K562 (cell line): ENCODE data around the gene DNAJC11. TPM values are rescaled to one million over a fixed set of nuclear protein-coding genes. Genes with fewer than 3 reads are reported as not detected.
A peak's percentile ranks its signal among the peaks of the same experiment; 100 is the strongest.

ENCODE experiments used
- CBFA2T2 ChIP-seq: fragments of 450-650 bp; conservative IDR thresholded peaks from 2 replicates; pipeline ENCODE4 v1.6.1; 2017; ENCODE audit warnings: mild to moderate bottlenecking
- CBX1 ChIP-seq: sonication (generic); IDR thresholded peaks from 2 replicates; pipeline ENCODE4 v1.6.1; 2016; ENCODE audit warnings: antibody characterized with exemption, low read depth, mild to moderate bottlenecking
- CREBBP ChIP-seq: IDR thresholded peaks from one replicate; pipeline ENCODE4 v1.6.1; 2012; ENCODE audit warnings: low read depth, mild to moderate bottlenecking, control low read depth, inconsistent platforms, low read length
- DPF2 ChIP-seq: fragments of 450-650 bp; IDR thresholded peaks from 2 replicates; pipeline ENCODE4 v1.6.1; 2016
- IRF2 ChIP-seq: sonication (generic); formaldehyde crosslinking; IDR thresholded peaks from 2 replicates; pipeline ENCODE4 v1.8.1; 2022; ENCODE audit warnings: mild to moderate bottlenecking, missing genetic modification reagents
- LEF1 ChIP-seq: fragments of 450-650 bp; IDR thresholded peaks from 2 replicates; pipeline ENCODE4 v1.6.1; 2016; ENCODE audit warnings: mild to moderate bottlenecking
- MEF2D ChIP-seq: conservative IDR thresholded peaks from 2 replicates; pipeline ENCODE4 v1.6.1; 2016; ENCODE audit warnings: low read depth, missing genetic modification characterization, missing compliant biosample characterization
- MTA2 ChIP-seq: fragments of 450-650 bp; IDR thresholded peaks from 2 replicates; pipeline ENCODE4 v1.6.1; 2016; ENCODE audit warnings: low read depth
- PPARD ChIP-seq: fragments of 250-450 bp; sonication (Bioruptor Pico); IDR thresholded peaks from 2 replicates; pipeline ENCODE4 v1.8.0; 2022; ENCODE audit warnings: inconsistent platforms, mild to moderate bottlenecking, moderate library complexity
- SMARCE1 ChIP-seq: fragments of 450-650 bp; IDR thresholded peaks from 2 replicates; pipeline ENCODE4 v1.7.1; 2016; ENCODE audit warnings: mild to moderate bottlenecking
- SOX6 ChIP-seq: fragments of 450-650 bp; IDR thresholded peaks from 2 replicates; pipeline ENCODE4 v1.6.1; 2014; ENCODE audit warnings: mild to moderate bottlenecking
- TAL1 ChIP-seq: fragments of 450-650 bp; IDR thresholded peaks from 2 replicates; pipeline ENCODE4 v1.6.1; 2016; ENCODE audit warnings: mild to moderate bottlenecking
- ZBTB40 ChIP-seq, 2 experiments: fragments of 450-650 bp in 1 of 2; sonication (generic) in 1 of 2; formaldehyde crosslinking in 1 of 2; IDR thresholded peaks; 2 replicates each; pipeline versions ENCODE4 v1.7.1 to v1.9.0; 2016 to 2022; ENCODE audit warnings: inconsistent platforms in 1 of 2, mild to moderate bottlenecking in 1 of 2, missing genetic modification reagents in 1 of 2
- ZNF561 ChIP-seq: fragments of 450-650 bp; formaldehyde crosslinking; conservative IDR thresholded peaks from 2 replicates; pipeline ENCODE4 v1.4.0; 2020; ENCODE audit warnings: mild to moderate bottlenecking, moderate library complexity
- polyA plus RNA-seq, 8 experiments: library from polyadenylated mRNA; depleted of rRNA in 4 of 8; stranded (reverse) in 5 of 8; unstranded in 3 of 8; fragments of >200 nt; fragmentation: Nextera tagmentation in 2 of 8; fragmentation: Illumina TruSeq in 1 of 8; extraction: Ambion mirVana in 2 of 8; extraction: Trizol in 1 of 8; gene quantifications; 2 replicates each; pipeline versions ENCODE4 v1.2.1 to v1.2.3, GENCODE V29; 2011 to 2014; ENCODE audit warnings: inconsistent platforms in 1 of 8, missing spikeins in 1 of 8
- total RNA-seq, 7 experiments: library from RNA; depleted of rRNA in 6 of 7; stranded (reverse); fragments of >200 nt in 6 of 7; fragmentation: Illumina TruSeq in 2 of 7; extraction: Trizol in 2 of 7; gene quantifications; 2 replicates each; pipeline versions ENCODE4 v1.2.1 to v1.2.3, GENCODE V29; 2011 to 2021; ENCODE audit warnings: low replicate concordance in 1 of 7
- TF ChIP-seq, protein P1 (sequence below): fragments of 450-650 bp; IDR thresholded peaks from 2 replicates; pipeline ENCODE4 v1.7.1; 2018; ENCODE audit warnings: mild to moderate bottlenecking, low read depth; ENCODE audit not compliant: partially characterized antibody

The DNAJC11 gene
- total and polyA plus RNA-seq, 9 of the 15 experiments (the other 6 are each of a cell fraction or from before 2014, with no cell fraction given): 14.1 to 123 (median 76.6) TPM

DNA sequence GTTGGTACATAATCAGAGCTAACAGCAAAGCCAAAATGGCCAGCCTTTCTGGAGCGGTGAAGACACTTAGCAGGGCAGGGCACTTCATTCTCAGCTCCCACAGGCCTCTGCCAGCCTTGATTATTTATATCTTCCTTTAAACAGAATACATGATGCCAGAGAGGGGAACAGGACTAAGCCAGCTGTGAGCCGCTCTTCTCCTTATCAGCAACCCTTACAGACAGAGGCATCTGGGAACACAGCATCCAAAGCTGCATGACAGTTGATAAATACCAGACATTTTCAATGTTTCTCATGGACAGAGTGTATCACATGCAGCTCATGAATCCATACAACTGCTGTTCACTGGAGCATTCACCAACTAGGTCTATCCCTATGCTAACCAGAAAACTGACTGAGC is 29.1 kb downstream of the DNAJC11 start (continued):
- TF ChIP-seq ZNF561 (CRISPR knock-in tag) (no peak), ZBTB40 (IDR thresholded peaks at IDR 0.05) (no peak), ZBTB40 (CRISPR knock-in tag; IDR thresholded peaks at IDR 0.05) (no peak), CBX1 (no peak), MTA2 (peak; percentile 19; the same call in 1 of the 2 replicates), MEF2D (no peak), SMARCE1 (no peak), SOX6 (no peak), DPF2 (no peak), CBFA2T2 (peak; percentile 72), PPARD (no peak), TAL1 (peak; percentile 55; the same call in 1 of the 2 replicates), LEF1 (no peak), CREBBP (no peak), IRF2 (no peak)
- TF ChIP-seq, protein P1, sequence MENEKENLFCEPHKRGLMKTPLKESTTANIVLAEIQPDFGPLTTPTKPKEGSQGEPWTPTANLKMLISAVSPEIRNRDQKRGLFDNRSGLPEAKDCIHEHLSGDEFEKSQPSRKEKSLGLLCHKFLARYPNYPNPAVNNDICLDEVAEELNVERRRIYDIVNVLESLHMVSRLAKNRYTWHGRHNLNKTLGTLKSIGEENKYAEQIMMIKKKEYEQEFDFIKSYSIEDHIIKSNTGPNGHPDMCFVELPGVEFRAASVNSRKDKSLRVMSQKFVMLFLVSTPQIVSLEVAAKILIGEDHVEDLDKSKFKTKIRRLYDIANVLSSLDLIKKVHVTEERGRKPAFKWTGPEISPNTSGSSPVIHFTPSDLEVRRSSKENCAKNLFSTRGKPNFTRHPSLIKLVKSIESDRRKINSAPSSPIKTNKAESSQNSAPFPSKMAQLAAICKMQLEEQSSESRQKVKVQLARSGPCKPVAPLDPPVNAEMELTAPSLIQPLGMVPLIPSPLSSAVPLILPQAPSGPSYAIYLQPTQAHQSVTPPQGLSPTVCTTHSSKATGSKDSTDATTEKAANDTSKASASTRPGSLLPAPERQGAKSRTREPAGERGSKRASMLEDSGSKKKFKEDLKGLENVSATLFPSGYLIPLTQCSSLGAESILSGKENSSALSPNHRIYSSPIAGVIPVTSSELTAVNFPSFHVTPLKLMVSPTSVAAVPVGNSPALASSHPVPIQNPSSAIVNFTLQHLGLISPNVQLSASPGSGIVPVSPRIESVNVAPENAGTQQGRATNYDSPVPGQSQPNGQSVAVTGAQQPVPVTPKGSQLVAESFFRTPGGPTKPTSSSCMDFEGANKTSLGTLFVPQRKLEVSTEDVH: no peak
